IMR-90 (cell line): Measurements from ENCODE around the gene UVSSA. TPM values are rescaled to one million over a fixed set of nuclear protein-coding genes. Genes with fewer than 3 reads are reported as not detected.

Source experiments
- ATAC-seq: fragments of 200-7000 bp; cut with Tn5 transposase; 2 replicates; pipeline ENCODE4 v1.9.1; 2020; ENCODE audit warnings: low read depth, mild to moderate bottlenecking, moderate library complexity
- BruUV-seq: library from RNA; stranded (reverse); fragments of 400-500 nt; replicated peaks from 2 replicates; lab custom pipeline; 2021; lab: Mats Ljungman, UMichigan
- CTCF ChIA-PET: fragments of 300-600 bp; formaldehyde crosslinking; extraction: SDS; loops from one replicate; lab custom pipeline; 2021; ENCODE audit warnings: antibody characterized with exemption; lab: Yijun Ruan, JAX
- POLR2A ChIA-PET: fragments of 300-600 bp; sonication (Branson Sonifier 250); formaldehyde crosslinking; loops from one replicate; lab custom pipeline; 2022; ENCODE audit warnings: antibody characterized with exemption; ENCODE audit not compliant: unreplicated experiment; lab: Charles Lee
- DNase-seq: peaks from one replicate; pipeline ENCODE4 v3.0.0; 2013
- H2AFZ ChIP-seq: replicated peaks from 2 replicates; pipeline ENCODE3; 2013; ENCODE audit warnings: low read length, mild to moderate bottlenecking; ENCODE audit not compliant: poor library complexity
- H2AK5ac ChIP-seq: 2 replicates; pipeline ENCODE4 v1.6.1; 2013; ENCODE audit warnings: low read depth, low read length, inconsistent platforms
- H2AK9ac ChIP-seq: replicated peaks from 2 replicates; pipeline ENCODE3; 2013; ENCODE audit warnings: mild to moderate bottlenecking, low read depth, low read length, moderate library complexity; ENCODE audit not compliant: poor library complexity
- H2BK120ac ChIP-seq: 2 replicates; pipeline ENCODE4 v1.6.1; 2013; ENCODE audit warnings: low read depth, low read length, inconsistent platforms
- H2BK15ac ChIP-seq: 3 replicates; pipeline ENCODE4 v1.6.1; 2013; ENCODE audit warnings: low read depth, low read length, inconsistent platforms
- H2BK20ac ChIP-seq: 2 replicates; pipeline ENCODE4 v1.6.1; 2013; ENCODE audit warnings: low read depth, mild to moderate bottlenecking, inconsistent platforms, low read length, moderate library complexity
- H2BK5ac ChIP-seq: 2 replicates; pipeline ENCODE4 v1.6.1; 2013; ENCODE audit warnings: mild to moderate bottlenecking, low read depth, low read length, inconsistent platforms; ENCODE audit not compliant: poor library complexity, severe bottlenecking
- H3K14ac ChIP-seq: replicated peaks from 2 replicates; pipeline ENCODE4 v1.6.1; 2013; ENCODE audit warnings: low read depth, low read length, inconsistent platforms
- H3K18ac ChIP-seq: 2 replicates; pipeline ENCODE4 v1.6.1; 2013; ENCODE audit warnings: low read depth, low read length, control low read depth
- H3K23ac ChIP-seq: 2 replicates; pipeline ENCODE4 v1.6.1; 2013; ENCODE audit warnings: low read depth, low read length, inconsistent platforms
- H3K27ac ChIP-seq: 2 replicates; pipeline ENCODE4 v1.5.1; 2013; ENCODE audit warnings: mild to moderate bottlenecking, control low read depth, low read length; ENCODE audit not compliant: insufficient read depth
- H3K27me3 ChIP-seq: 2 replicates; pipeline ENCODE4 v1.6.1; 2013; ENCODE audit warnings: low read length; ENCODE audit not compliant: control insufficient read depth, insufficient read depth
- H3K36me3 ChIP-seq: 2 replicates; pipeline ENCODE4 v1.6.1; 2013; ENCODE audit warnings: low read length, mixed read lengths; ENCODE audit not compliant: control insufficient read depth, insufficient read depth
- H3K4ac ChIP-seq: 2 replicates; pipeline ENCODE4 v1.6.1; 2013; ENCODE audit warnings: low read depth, low read length, inconsistent platforms
- H3K4me1 ChIP-seq: 2 replicates; pipeline ENCODE4 v1.6.1; 2013; ENCODE audit warnings: low read length, mixed read lengths; ENCODE audit not compliant: control insufficient read depth, insufficient read depth
- H3K4me2 ChIP-seq: 2 replicates; pipeline ENCODE4 v1.6.1; 2013; ENCODE audit warnings: low read depth, mild to moderate bottlenecking, control low read depth, low read length, moderate library complexity
- H3K4me3 ChIP-seq: 2 replicates; pipeline ENCODE4 v1.5.1; 2013; ENCODE audit warnings: low read depth, mild to moderate bottlenecking, control low read depth, low read length, moderate library complexity; ENCODE audit not compliant: insufficient read depth
- H3K56ac ChIP-seq: 2 replicates; pipeline ENCODE4 v1.6.1; 2013; ENCODE audit warnings: low read length, inconsistent platforms; ENCODE audit not compliant: insufficient read depth; ENCODE audit errors: extremely low read depth
- H3K79me1 ChIP-seq, 2 experiments: 2 replicates each; pipeline ENCODE4 v1.6.1; 2013; ENCODE audit warnings: low read length in 2 of 2, inconsistent platforms in 1 of 2, low read depth in 1 of 2
- H3K9ac ChIP-seq: 2 replicates; pipeline ENCODE4 v1.6.1; 2013; ENCODE audit warnings: low read depth, low read length, control low read depth
- H3K9me1 ChIP-seq: 2 replicates; pipeline ENCODE4 v1.6.1; 2013; ENCODE audit warnings: low read length, inconsistent platforms; ENCODE audit not compliant: insufficient read depth
- H3K9me3 ChIP-seq: 2 replicates; pipeline ENCODE4 v1.6.1; 2013; ENCODE audit warnings: low read length; ENCODE audit not compliant: control insufficient read depth, insufficient read depth
- H4K20me1 ChIP-seq: 2 replicates; pipeline ENCODE4 v1.6.1; 2013; ENCODE audit warnings: low read length, inconsistent platforms; ENCODE audit not compliant: insufficient read depth
- H4K5ac ChIP-seq: 2 replicates; pipeline ENCODE4 v1.6.1; 2013; ENCODE audit warnings: mild to moderate bottlenecking, low read depth, low read length, control low read depth
- H4K8ac ChIP-seq, 2 experiments: 2 replicates each; pipeline ENCODE4 v1.6.1; 2013; ENCODE audit warnings: low read depth in 2 of 2, low read length in 2 of 2, control low read depth in 1 of 2, inconsistent platforms in 1 of 2
- H4K91ac ChIP-seq: 2 replicates; pipeline ENCODE4 v1.6.1; 2013; ENCODE audit warnings: low read depth, low read length, inconsistent platforms; ENCODE audit not compliant: insufficient read depth
- BHLHE40 ChIP-seq: fragments of 150-350 bp; IDR thresholded peaks from 2 replicates; pipeline ENCODE4 v1.6.1; 2016; ENCODE audit warnings: mild to moderate bottlenecking, low read depth, low read length
- CEBPB ChIP-seq: IDR thresholded peaks from 2 replicates; pipeline ENCODE4 v1.6.1; 2012; ENCODE audit warnings: low read depth, low read length, improper control_type of control experiment
- CHD1 ChIP-seq: IDR thresholded peaks from 2 replicates; pipeline ENCODE4 v1.6.1; 2012; ENCODE audit warnings: low read depth, low read length, improper control_type of control experiment
- FOS ChIP-seq: fragments of 150-350 bp; IDR thresholded peaks from 2 replicates; pipeline ENCODE4 v1.6.1; 2016; ENCODE audit warnings: low read depth, low read length
- MAFK ChIP-seq: IDR thresholded peaks from 2 replicates; pipeline ENCODE4 v1.6.1; 2012; ENCODE audit warnings: low read depth, low read length, improper control_type of control experiment
- MAZ ChIP-seq: IDR thresholded peaks from 2 replicates; pipeline ENCODE4 v1.6.1; 2012; ENCODE audit warnings: low read depth, mild to moderate bottlenecking, low read length, improper control_type of control experiment, moderate library complexity, borderline replicate concordance
- MXI1 ChIP-seq: IDR thresholded peaks from 2 replicates; pipeline ENCODE4 v1.6.1; 2012; ENCODE audit warnings: low read depth, mild to moderate bottlenecking, low read length, moderate library complexity, borderline replicate concordance
- NFE2L2 ChIP-seq: fragments of 150-350 bp; IDR thresholded peaks from 2 replicates; pipeline ENCODE4 v1.6.1; 2016; ENCODE audit warnings: low read depth, mild to moderate bottlenecking, low read length
- POLR2A ChIP-seq: IDR thresholded peaks from 2 replicates; pipeline ENCODE4 v1.6.1; 2012; ENCODE audit warnings: mild to moderate bottlenecking, low read depth, low read length
- RAD21 ChIP-seq: IDR thresholded peaks from 2 replicates; pipeline ENCODE4 v1.6.1; 2012; ENCODE audit warnings: low read length, improper control_type of control experiment
- RCOR1 ChIP-seq: IDR thresholded peaks from 2 replicates; pipeline ENCODE4 v1.6.1; 2012; ENCODE audit warnings: mild to moderate bottlenecking, low read length, improper control_type of control experiment; ENCODE audit not compliant: insufficient replicate concordance
- RFX5 ChIP-seq: IDR thresholded peaks from 2 replicates; pipeline ENCODE4 v1.8.0; 2012; ENCODE audit warnings: low read depth, mild to moderate bottlenecking, low read length, moderate library complexity
- SMC3 ChIP-seq: fragments of 150-350 bp; IDR thresholded peaks from 2 replicates; pipeline ENCODE4 v1.6.1; 2016; ENCODE audit warnings: low read depth, mild to moderate bottlenecking, antibody characterized with exemption, low read length, moderate library complexity
- WGBS, 2 experiments: methylation state at CpG; one replicate each; pipeline versions ENCODE4 v1.1.5 to v1.1.7; 2013; ENCODE audit warnings: missing lambda C conversion rate in 2 of 2; ENCODE audit not compliant: insufficient read length in 1 of 2; ENCODE audit errors: extremely low coverage in 2 of 2; 5-methylcytosine and 5-hydroxymethylcytosine counted together
- dilution Hi-C: fragments of 300-500 bp; cut with HindIII; formaldehyde crosslinking; loops from one replicate; pipeline ENCODE4 v1.14.3; 2018; ENCODE audit warnings: low sequenced_read_pairs; ENCODE audit not compliant: unreplicated experiment
- in situ Hi-C: fragments of 300-500 bp; cut with MboI; formaldehyde crosslinking; loops from 3 replicates; pipeline ENCODE4 v1.14.3; 2019; ENCODE audit warnings: low sequenced_read_pairs, inconsistent platforms, mixed read lengths
- intact Hi-C: fragments of 100-400 bp; cut with micrococcal nuclease; formaldehyde crosslinking; loops from 2 replicates; pipeline ENCODE4 v1.10.0; 2022
- polyA plus RNA-seq, 3 experiments: library from polyadenylated mRNA; depleted of rRNA; stranded (reverse); fragments of >200 nt; gene quantifications; 2 replicates each; pipeline ENCODE4 v1.2.3, GENCODE V29; 2012; ENCODE audit warnings: low replicate concordance in 1 of 3
- total RNA-seq: library from RNA; depleted of rRNA; stranded (reverse); fragments of >200 nt; gene quantifications from 2 replicates; pipeline ENCODE4 v1.2.3, GENCODE V29; 2012
- TF ChIP-seq, protein P1 (sequence below): fragments of 150-350 bp; IDR thresholded peaks from 2 replicates; pipeline ENCODE4 v1.6.1; 2017; ENCODE audit warnings: mild to moderate bottlenecking, antibody characterized with exemption, low read length, low read depth
- TF ChIP-seq, protein P2 (sequence below): fragments of 150-350 bp; IDR thresholded peaks from 2 replicates; pipeline ENCODE4 v1.6.1; 2016; ENCODE audit warnings: low read depth, mild to moderate bottlenecking, low read length, moderate library complexity, borderline replicate concordance
- TF ChIP-seq, protein P3 (sequence below): conservative IDR thresholded peaks from 2 replicates; pipeline ENCODE4 v1.5.1; 2012; ENCODE audit warnings: mild to moderate bottlenecking, low read depth, low read length, improper control_type of control experiment

UVSSA gene
- total and polyA plus RNA-seq, 2 of the 4 experiments (the other 2 are of a cell fraction) = 1.4 to 8.4 TPM

DNA sequence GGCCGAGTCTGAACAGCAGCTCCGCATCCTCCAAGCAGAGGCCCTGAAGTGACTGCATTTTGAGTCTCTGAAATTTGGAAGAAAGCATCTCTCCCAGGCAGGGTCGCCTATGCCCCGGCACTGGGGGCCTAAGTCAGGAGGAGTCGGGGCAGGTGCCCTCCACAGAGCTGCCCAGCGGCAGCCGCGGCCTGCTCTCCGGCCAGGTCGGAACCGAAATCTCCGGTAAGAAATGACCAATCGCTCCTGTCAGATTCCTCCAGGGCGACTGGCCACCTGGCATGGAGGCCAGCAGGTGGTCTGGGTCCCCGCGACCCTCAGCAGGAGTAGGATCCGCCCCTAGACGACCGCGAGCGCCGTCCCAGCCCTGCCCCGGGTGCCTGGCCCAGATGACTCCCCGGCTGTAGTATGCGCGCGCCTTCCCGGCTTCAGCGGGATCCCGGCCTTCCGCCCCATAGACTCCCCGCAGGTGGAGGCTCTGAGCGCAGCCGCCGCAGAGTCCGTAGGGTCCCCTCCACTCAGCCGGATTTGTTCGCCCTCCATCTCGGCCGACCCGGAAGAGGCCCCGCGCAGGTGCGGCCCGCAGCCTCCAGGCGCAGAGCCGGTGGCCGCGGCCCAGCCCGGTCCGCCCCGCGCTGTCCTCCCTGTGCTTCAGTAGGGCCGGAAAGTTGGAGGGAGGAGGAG, 57.7 kb downstream of the UVSSA start:
- in situ Hi-C loops (no loop called here), intact Hi-C loops (no loop called here), dilution Hi-C loops (no loop called here)
- H3K9me1 ChIP-seq = no peaks in the 10 kb centered on the region
- no peak overlapping the region for H2BK20ac ChIP-seq
- H3K79me1 ChIP-seq = no peaks in the 10 kb centered on the region
- no peak overlapping the region for H4K5ac ChIP-seq
- H2BK5ac ChIP-seq = no peak overlapping the region
- H2AK9ac ChIP-seq = no peak overlapping the region
- H4K91ac ChIP-seq = no peak overlapping the region
- no peak overlapping the region for H3K27ac ChIP-seq
- BruUV-seq = no TSS peak
- H2BK120ac ChIP-seq = no peak overlapping the region
- no peak overlapping the region for H3K4me2 ChIP-seq
- TF ChIP-seq MAZ (no peak), SMC3 (no peak), CHD1 (no peak), MXI1 (no peak), MAFK (no peak), RCOR1 (no peak), RFX5 (no peak), FOS (no peak), CEBPB (no peak), POLR2A (no peak), NFE2L2 (no peak), RAD21 (no peak), BHLHE40 (no peak)
- TF ChIP-seq, protein P1, sequence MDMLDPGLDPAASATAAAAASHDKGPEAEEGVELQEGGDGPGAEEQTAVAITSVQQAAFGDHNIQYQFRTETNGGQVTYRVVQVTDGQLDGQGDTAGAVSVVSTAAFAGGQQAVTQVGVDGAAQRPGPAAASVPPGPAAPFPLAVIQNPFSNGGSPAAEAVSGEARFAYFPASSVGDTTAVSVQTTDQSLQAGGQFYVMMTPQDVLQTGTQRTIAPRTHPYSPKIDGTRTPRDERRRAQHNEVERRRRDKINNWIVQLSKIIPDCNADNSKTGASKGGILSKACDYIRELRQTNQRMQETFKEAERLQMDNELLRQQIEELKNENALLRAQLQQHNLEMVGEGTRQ = no peak
- TF ChIP-seq, protein P2, sequence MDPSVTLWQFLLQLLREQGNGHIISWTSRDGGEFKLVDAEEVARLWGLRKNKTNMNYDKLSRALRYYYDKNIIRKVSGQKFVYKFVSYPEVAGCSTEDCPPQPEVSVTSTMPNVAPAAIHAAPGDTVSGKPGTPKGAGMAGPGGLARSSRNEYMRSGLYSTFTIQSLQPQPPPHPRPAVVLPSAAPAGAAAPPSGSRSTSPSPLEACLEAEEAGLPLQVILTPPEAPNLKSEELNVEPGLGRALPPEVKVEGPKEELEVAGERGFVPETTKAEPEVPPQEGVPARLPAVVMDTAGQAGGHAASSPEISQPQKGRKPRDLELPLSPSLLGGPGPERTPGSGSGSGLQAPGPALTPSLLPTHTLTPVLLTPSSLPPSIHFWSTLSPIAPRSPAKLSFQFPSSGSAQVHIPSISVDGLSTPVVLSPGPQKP = no peak
- TF ChIP-seq, protein P3, sequence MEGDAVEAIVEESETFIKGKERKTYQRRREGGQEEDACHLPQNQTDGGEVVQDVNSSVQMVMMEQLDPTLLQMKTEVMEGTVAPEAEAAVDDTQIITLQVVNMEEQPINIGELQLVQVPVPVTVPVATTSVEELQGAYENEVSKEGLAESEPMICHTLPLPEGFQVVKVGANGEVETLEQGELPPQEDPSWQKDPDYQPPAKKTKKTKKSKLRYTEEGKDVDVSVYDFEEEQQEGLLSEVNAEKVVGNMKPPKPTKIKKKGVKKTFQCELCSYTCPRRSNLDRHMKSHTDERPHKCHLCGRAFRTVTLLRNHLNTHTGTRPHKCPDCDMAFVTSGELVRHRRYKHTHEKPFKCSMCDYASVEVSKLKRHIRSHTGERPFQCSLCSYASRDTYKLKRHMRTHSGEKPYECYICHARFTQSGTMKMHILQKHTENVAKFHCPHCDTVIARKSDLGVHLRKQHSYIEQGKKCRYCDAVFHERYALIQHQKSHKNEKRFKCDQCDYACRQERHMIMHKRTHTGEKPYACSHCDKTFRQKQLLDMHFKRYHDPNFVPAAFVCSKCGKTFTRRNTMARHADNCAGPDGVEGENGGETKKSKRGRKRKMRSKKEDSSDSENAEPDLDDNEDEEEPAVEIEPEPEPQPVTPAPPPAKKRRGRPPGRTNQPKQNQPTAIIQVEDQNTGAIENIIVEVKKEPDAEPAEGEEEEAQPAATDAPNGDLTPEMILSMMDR = no peak
- H3K4me3 ChIP-seq = no peak overlapping the region
- H3K18ac ChIP-seq = no peak overlapping the region
- H3K4me1 ChIP-seq = no peaks in the 10 kb centered on the region
- no peaks in the 10 kb centered on the region for H3K36me3 ChIP-seq
- no peaks in the 10 kb centered on the region for H3K9me3 ChIP-seq
- no peak overlapping the region for H3K14ac ChIP-seq
- H2BK15ac ChIP-seq = no peak overlapping the region
- no peak overlapping the region for H3K23ac ChIP-seq
- no peak overlapping the region for H4K8ac ChIP-seq
- no peak overlapping the region for H3K56ac ChIP-seq
- H2AFZ ChIP-seq = no peak overlapping the region
- no peaks in the 10 kb centered on the region for H4K20me1 ChIP-seq
- H3K9ac ChIP-seq = no peak overlapping the region
- no peak overlapping the region for H3K4ac ChIP-seq
- 5% methylated on average over 36 of the region's 54 CpGs; no CpG with 5 or more reads in 1 of the 2 experiments for WGBS, 2 experiments
- ChIA-PET POLR2A (no interaction called here), CTCF (no interaction called here)
- no peak overlapping the region for H2AK5ac ChIP-seq
- peaks cover 85% of the 10 kb centered on the region for H3K27me3 ChIP-seq
- DNase-seq (no peak), ATAC-seq (no peak)
